Measurements from ENCODE around the gene DLG5.

GRCh38 chr10:77955136-77955535 lies 28.6 kb upstream of the DLG5 start:
- TF ChIP-seq CTCF (IDR thresholded peaks at IDR 0.05 in 4 of 5, conservative IDR thresholded peaks at IDR 0.05 in 1 of 5) (no peak), POLR2A (IDR thresholded peaks at IDR 0.05) (no peak)

All from gastrocnemius medialis (tissue), 4 donors.